ENCODE measurements around the gene ZBTB3. TPM values are rescaled to one million over a fixed set of nuclear protein-coding genes. Genes with fewer than 3 reads are reported as not detected.

The ZBTB3 gene
- total RNA-seq, 6 experiments from 2014 or later = 7.9 to 10.8 (median 8.9) TPM

DNA sequence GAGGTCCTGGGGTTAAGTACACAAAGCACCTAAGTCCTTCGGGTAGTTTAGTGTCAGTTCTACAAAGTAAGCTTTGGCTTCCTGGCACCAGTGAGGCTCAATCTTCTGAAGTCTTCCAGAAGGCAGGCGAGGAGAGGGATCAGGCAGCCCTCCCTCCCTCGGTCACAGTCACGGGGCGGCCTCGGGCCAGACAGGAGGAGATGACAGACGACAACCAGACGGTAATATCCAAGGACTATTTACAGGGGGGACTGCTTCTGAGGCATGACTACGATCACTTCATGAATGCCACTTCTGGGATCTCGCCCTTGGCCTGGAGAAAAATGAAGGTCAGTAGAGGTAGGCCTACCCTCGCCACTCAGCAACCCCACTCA is 38.2 kb upstream of the ZBTB3 start:
- TF ChIP-seq, protein P1, sequence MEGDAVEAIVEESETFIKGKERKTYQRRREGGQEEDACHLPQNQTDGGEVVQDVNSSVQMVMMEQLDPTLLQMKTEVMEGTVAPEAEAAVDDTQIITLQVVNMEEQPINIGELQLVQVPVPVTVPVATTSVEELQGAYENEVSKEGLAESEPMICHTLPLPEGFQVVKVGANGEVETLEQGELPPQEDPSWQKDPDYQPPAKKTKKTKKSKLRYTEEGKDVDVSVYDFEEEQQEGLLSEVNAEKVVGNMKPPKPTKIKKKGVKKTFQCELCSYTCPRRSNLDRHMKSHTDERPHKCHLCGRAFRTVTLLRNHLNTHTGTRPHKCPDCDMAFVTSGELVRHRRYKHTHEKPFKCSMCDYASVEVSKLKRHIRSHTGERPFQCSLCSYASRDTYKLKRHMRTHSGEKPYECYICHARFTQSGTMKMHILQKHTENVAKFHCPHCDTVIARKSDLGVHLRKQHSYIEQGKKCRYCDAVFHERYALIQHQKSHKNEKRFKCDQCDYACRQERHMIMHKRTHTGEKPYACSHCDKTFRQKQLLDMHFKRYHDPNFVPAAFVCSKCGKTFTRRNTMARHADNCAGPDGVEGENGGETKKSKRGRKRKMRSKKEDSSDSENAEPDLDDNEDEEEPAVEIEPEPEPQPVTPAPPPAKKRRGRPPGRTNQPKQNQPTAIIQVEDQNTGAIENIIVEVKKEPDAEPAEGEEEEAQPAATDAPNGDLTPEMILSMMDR (IDR thresholded peaks at IDR 0.05) = peak; percentile 5; the same call in 1 of the 2 replicates
- H3K27me3 Mint-ChIP-seq (ENCODE audit: insufficient read depth) = peaks cover 4% of the 10 kb centered on the region; the same call in 1 of the 2 replicates
- peaks cover 44% of the 10 kb centered on the region for H3K36me3 Mint-ChIP-seq (ENCODE audit: low read depth)
- H3K27ac Mint-ChIP-seq = peak overlapping the region; percentile 90
- H3K4me1 Mint-ChIP-seq (ENCODE audit: low read depth) = peaks cover 63% of the 10 kb centered on the region
- no peak for DNase-seq
- H3K4me3 Mint-ChIP-seq = peak overlapping the region; percentile 93
- no peaks in the 10 kb centered on the region for H3K9me3 Mint-ChIP-seq

DNA sequence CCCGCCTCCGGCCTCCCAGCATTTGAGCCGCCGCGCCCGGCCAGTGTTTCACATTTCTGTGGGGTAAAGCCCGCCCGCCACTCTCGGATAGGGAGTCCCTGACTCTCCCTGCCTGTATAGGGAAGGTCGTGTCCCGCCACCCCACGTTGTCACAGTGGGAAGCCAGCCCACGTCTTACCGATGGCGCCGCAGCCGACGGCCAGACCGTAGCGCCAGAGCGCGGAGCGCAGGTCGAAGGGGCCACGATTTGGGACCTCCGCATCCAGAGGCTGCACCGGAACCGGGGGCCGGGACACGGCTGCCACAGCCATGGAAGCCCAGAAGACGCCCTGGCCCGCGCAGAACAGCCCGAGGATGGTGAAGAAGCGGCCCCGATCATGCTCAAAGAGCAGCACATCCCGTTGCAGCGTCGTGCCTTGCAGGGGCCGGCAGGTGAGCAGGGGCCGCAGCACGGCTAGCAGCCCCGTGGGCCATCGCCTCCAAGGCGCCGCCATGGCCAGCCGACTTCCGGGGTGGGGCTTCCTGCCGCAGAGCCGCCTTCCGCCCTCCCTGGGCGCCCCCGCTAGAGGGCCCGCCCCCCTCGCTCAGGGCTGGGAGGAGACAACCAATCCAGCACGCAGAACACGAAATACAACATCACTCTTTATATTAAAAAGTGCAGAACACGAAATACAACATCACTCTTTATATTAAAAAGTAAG is 37.7 kb upstream of the ZBTB3 start, which contains the start of gene TMEM223:
Gene TMEM223, minus strand, starts transcription at position 506 of the 701 bp plus-strand sequence. Its CDS starts 12 bp downstream, at position 494.
- Mint-ChIP-seq H3K4me1 (ENCODE audit: low read depth) (peaks cover 63% of the 10 kb centered on the region), H3K27me3 (ENCODE audit: insufficient read depth) (peaks cover 4% of the 10 kb centered on the region; the same call in 1 of the 2 replicates), H3K27ac (peak within 1 kb of the TSS; percentile 90), H3K9me3 (no peaks in the 10 kb centered on the region), H3K4me3 (peak within 1 kb of the TSS; percentile 93), H3K36me3 (ENCODE audit: low read depth) (peaks cover 43% of the 10 kb centered on the region)
- peak; percentile 71 for DNase-seq
- TF ChIP-seq, protein P1 (IDR thresholded peaks at IDR 0.05) = peak; percentile 63

DNA sequence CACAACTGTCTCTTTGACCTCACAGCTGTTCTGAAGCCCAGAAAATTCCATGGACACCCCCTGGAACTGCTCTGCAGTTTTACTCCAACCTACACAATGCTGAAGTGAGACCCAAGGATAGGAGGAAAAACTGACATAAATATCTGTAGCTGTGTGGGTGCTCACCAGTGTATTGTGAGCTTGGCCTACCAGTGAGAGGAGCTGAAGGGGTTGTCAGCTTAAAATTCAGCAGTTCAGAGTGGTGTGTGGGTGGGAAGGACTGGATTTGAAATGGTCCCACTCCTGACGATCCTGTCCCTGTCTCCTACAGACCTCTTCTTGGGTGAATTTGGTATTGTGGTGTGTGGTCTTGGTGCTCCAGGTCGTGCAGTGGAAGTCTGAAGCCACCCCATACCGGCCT is 35.6 kb upstream of the ZBTB3 start:
- peak overlapping the region; percentile 95 for H3K27ac Mint-ChIP-seq
- TF ChIP-seq, protein P1 (IDR thresholded peaks at IDR 0.05) = no peak
- H3K36me3 Mint-ChIP-seq (ENCODE audit: low read depth) = peaks cover 28% of the 10 kb centered on the region
- H3K27me3 Mint-ChIP-seq (ENCODE audit: insufficient read depth) = peaks cover 4% of the 10 kb centered on the region; the same call in 1 of the 2 replicates
- no peak for DNase-seq
- H3K4me3 Mint-ChIP-seq = peak overlapping the region; percentile 94
- peaks cover 60% of the 10 kb centered on the region for H3K4me1 Mint-ChIP-seq (ENCODE audit: low read depth)
- H3K9me3 Mint-ChIP-seq = no peaks in the 10 kb centered on the region

DNA sequence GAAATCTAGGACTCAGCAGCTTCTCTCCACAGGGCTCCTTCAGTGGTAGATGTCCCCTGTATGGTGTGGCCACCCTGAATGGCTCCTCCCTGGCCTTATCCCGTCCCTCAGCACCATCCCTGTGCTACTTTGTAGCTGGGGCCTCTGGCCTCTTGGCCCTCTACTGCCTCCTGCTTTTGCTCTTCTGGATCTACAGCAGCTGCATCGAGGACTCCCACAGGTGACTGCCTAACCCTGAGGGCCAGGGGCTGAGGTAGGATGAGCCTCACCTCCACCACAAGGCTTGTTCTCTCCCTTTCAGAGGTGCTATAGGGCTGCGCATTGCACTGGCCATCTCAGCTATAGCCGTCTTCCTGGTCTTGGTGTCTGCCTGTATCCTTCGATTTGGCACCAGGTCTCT is 35.0 kb upstream of the ZBTB3 start:
- no peak for DNase-seq
- TF ChIP-seq, protein P1 (IDR thresholded peaks at IDR 0.05) = no peak
- H3K27ac Mint-ChIP-seq = peak overlapping the region; percentile 95
- peaks cover 4% of the 10 kb centered on the region; the same call in 1 of the 2 replicates for H3K27me3 Mint-ChIP-seq (ENCODE audit: insufficient read depth)
- H3K4me3 Mint-ChIP-seq = peak overlapping the region; percentile 94; the same call in 1 of the 2 replicates
- H3K36me3 Mint-ChIP-seq (ENCODE audit: low read depth) = peaks cover 22% of the 10 kb centered on the region
- H3K9me3 Mint-ChIP-seq = no peaks in the 10 kb centered on the region
- H3K4me1 Mint-ChIP-seq (ENCODE audit: low read depth) = peaks cover 54% of the 10 kb centered on the region

DNA sequence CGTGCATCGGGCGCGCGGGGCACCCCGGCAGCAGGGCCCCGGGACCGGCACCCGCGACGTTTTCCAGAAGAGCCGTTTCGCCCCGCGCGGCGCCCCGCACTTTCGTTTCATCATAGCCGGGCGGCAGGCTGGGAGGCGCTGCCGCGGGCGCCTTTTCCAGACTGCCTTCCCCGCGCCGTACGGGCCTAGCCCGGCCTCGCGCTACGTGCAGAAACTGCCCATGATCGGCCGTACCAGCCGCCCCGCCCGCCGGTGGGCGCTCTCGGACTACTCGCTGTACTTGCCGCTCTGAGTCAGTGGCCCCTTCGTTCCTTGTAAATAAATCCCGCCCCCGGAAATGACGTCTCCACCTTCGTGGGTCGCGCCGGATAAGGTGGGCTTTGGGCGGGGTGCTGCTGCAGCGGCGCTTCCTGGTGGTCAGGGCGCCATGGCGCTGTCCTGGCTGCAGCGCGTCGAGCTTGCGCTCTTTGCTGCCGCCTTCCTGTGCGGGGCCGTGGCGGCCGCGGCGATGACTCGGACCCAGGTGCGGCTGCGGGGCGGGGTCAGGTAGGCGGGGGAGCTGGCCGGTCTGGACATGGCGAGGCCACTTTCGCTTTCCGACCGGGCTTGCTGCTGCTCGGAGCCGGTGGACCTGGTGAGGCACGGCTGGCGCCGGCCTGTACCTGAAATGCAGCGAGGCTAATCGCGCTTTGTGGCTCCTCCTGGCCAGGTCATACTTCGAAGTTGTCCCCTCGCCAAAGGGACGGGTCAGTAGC is 33.2 kb upstream of the ZBTB3 start, which contains the start of gene TMEM179B:
Gene TMEM179B, plus strand, starts transcription at position 398 of the 755 bp plus-strand sequence. Its CDS starts 30 bp downstream, at position 428.
- H3K4me1 Mint-ChIP-seq (ENCODE audit: low read depth) = peaks cover 47% of the 10 kb centered on the region
- H3K4me3 Mint-ChIP-seq = peak within 1 kb of the TSS; percentile 94
- H3K27ac Mint-ChIP-seq = peak within 1 kb of the TSS; percentile 95
- peaks cover 4% of the 10 kb centered on the region; the same call in 1 of the 2 replicates for H3K27me3 Mint-ChIP-seq (ENCODE audit: insufficient read depth)
- peak; percentile 97 for DNase-seq
- no peaks in the 10 kb centered on the region for H3K9me3 Mint-ChIP-seq
- H3K36me3 Mint-ChIP-seq (ENCODE audit: low read depth) = peaks cover 16% of the 10 kb centered on the region
- TF ChIP-seq, protein P1 (IDR thresholded peaks at IDR 0.05) = no peak; the same call in 1 of the 2 replicates

Data from HFFc6 (cell line).